Epithelial cell of prostate (primary cell): ENCODE data around the gene EPHA4.
A peak's percentile ranks its signal among the peaks of the same experiment; 100 is the strongest.

Experiments used
- DNase-seq: peaks from one replicate; pipeline ENCODE4 v3.0.0-alpha.2; 2011; ENCODE audit warnings: low read depth, low spot score
- H3K27ac ChIP-seq: fragments of 450-650 bp; 2 replicates; pipeline ENCODE4 v1.5.1; 2017; ENCODE audit warnings: mild to moderate bottlenecking

The EPHA4 gene

GRCh38 chr2:221422516-221423209, 149.4 kb downstream of the EPHA4 start:
- no peak for DNase-seq
- H3K27ac ChIP-seq: peak overlapping the region; percentile 16

- H3K27ac ChIP-seq: no peak overlapping the region
- DNase-seq: no peak
Observed at GRCh38 chr2:221420245-221420644, 151.9 kb downstream of the EPHA4 start.

GRCh38 chr2:221415789-221416188, 156.3 kb downstream of the EPHA4 start:
- DNase-seq: no peak

GRCh38 chr2:221412978-221413377, 159.1 kb downstream of the EPHA4 start:
- DNase-seq: no peak
- no peak overlapping the region for H3K27ac ChIP-seq

More at GRCh38 chr2:221415789-221416188, 156.3 kb downstream of the EPHA4 start:
- H3K27ac ChIP-seq: no peak overlapping the region

- no peak for DNase-seq
- H3K27ac ChIP-seq: no peak overlapping the region
Observed at GRCh38 chr2:221410487-221410886, 161.6 kb downstream of the EPHA4 start.

- DNase-seq: no peak
Observed at GRCh38 chr2:221407765-221408164, 164.3 kb downstream of the EPHA4 start.

GRCh38 chr2:221405521-221405920, 166.6 kb downstream of the EPHA4 start:
- no peak for DNase-seq
- no peak overlapping the region for H3K27ac ChIP-seq

More at GRCh38 chr2:221407765-221408164, 164.3 kb downstream of the EPHA4 start:
- H3K27ac ChIP-seq: no peak overlapping the region

GRCh38 chr2:221402072-221402471, 170.0 kb downstream of the EPHA4 start:
- DNase-seq: no peak
- no peak overlapping the region for H3K27ac ChIP-seq

GRCh38 chr2:221400411-221400810, 171.7 kb downstream of the EPHA4 start:
- no peak overlapping the region for H3K27ac ChIP-seq
- no peak for DNase-seq

- no peak for DNase-seq
- no peak overlapping the region for H3K27ac ChIP-seq
Observed at GRCh38 chr2:221399183-221399582, 172.9 kb downstream of the EPHA4 start.

- no peak overlapping the region for H3K27ac ChIP-seq
- DNase-seq: peak; percentile 53
Observed at GRCh38 chr2:221397187-221397586, 174.9 kb downstream of the EPHA4 start.

GRCh38 chr2:221392228-221392881, 179.7 kb downstream of the EPHA4 start:
- no peak for DNase-seq
- no peak overlapping the region for H3K27ac ChIP-seq

- DNase-seq: no peak
- H3K27ac ChIP-seq: no peak overlapping the region
Observed at GRCh38 chr2:221390878-221391277, 181.2 kb downstream of the EPHA4 start.

GRCh38 chr2:221389904-221390303, 182.2 kb downstream of the EPHA4 start:
- no peak for DNase-seq
- no peak overlapping the region for H3K27ac ChIP-seq

- no peak for DNase-seq
- no peak overlapping the region for H3K27ac ChIP-seq
Observed at GRCh38 chr2:221389421-221389820, 182.7 kb downstream of the EPHA4 start.

GRCh38 chr2:221388891-221389290, 183.2 kb downstream of the EPHA4 start:
- DNase-seq: no peak
- no peak overlapping the region for H3K27ac ChIP-seq

GRCh38 chr2:221385716-221386115, 186.4 kb downstream of the EPHA4 start:
- peak; percentile 1 for DNase-seq
- no peak overlapping the region for H3K27ac ChIP-seq

- no peak overlapping the region for H3K27ac ChIP-seq
Observed at GRCh38 chr2:221381928-221382488, 190.1 kb downstream of the EPHA4 start.

GRCh38 chr2:221380686-221381085, 191.4 kb downstream of the EPHA4 start:
- no peak overlapping the region for H3K27ac ChIP-seq
- DNase-seq: no peak

More at GRCh38 chr2:221381928-221382488, 190.1 kb downstream of the EPHA4 start:
- DNase-seq: no peak

- no peak overlapping the region for H3K27ac ChIP-seq
- no peak for DNase-seq
Observed at GRCh38 chr2:221380062-221380461, 192.0 kb downstream of the EPHA4 start.

GRCh38 chr2:221377597-221377996, 194.5 kb downstream of the EPHA4 start:
- no peak for DNase-seq
- no peak overlapping the region for H3K27ac ChIP-seq
